ENCODE measurements around the gene NOTCH3. TPM values are rescaled to one million over a fixed set of nuclear protein-coding genes. Genes with fewer than 3 reads are reported as not detected.

The NOTCH3 gene
- total RNA-seq, 1 donor from 2014 or later, result 559 TPM

- Mint-ChIP-seq H3K27ac (ENCODE audit: unreplicated experiment) (peak overlapping the region; percentile 45), H3K36me3 (ENCODE audit: low read depth) (peaks cover 26% of the 10 kb centered on the region)
Measured at GRCh38 chr19:15178629-15179308, 22.0 kb downstream of the NOTCH3 start.

GRCh38 chr19:15177269-15178116, 23.3 kb downstream of the NOTCH3 start:
- peak overlapping the region; percentile 58 for H3K27ac Mint-ChIP-seq (ENCODE audit: unreplicated experiment)
- peaks cover 5% of the 10 kb centered on the region for H3K4me1 Mint-ChIP-seq (ENCODE audit: low read depth)
- DNase-seq (ENCODE audit: low spot score), result no peak
- no peak overlapping the region for H3K4me3 Mint-ChIP-seq (ENCODE audit: unreplicated experiment)
- H3K27me3 Mint-ChIP-seq (ENCODE audit: low read depth), result no peaks in the 10 kb centered on the region
- H3K9me3 Mint-ChIP-seq (ENCODE audit: low read depth), result no peaks in the 10 kb centered on the region
- TF ChIP-seq CTCF (IDR thresholded peaks at IDR 0.05), result peak; percentile 91
- H3K36me3 Mint-ChIP-seq (ENCODE audit: low read depth), result peaks cover 27% of the 10 kb centered on the region

More at GRCh38 chr19:15178629-15179308, 22.0 kb downstream of the NOTCH3 start:
- TF ChIP-seq CTCF (IDR thresholded peaks at IDR 0.05), result no peak
- H3K4me1 Mint-ChIP-seq (ENCODE audit: low read depth), result peaks cover 5% of the 10 kb centered on the region
- no peak for DNase-seq (ENCODE audit: low spot score)
- H3K9me3 Mint-ChIP-seq (ENCODE audit: low read depth), result no peaks in the 10 kb centered on the region
- no peaks in the 10 kb centered on the region for H3K27me3 Mint-ChIP-seq (ENCODE audit: low read depth)
- H3K4me3 Mint-ChIP-seq (ENCODE audit: unreplicated experiment), result no peak overlapping the region

- Mint-ChIP-seq H3K4me3 (ENCODE audit: unreplicated experiment) (no peak overlapping the region), H3K9me3 (ENCODE audit: low read depth) (no peaks in the 10 kb centered on the region)
- DNase-seq (ENCODE audit: low spot score), result no peak
Measured at GRCh38 chr19:15175609-15176008, 25.2 kb downstream of the NOTCH3 start.

GRCh38 chr19:15173746-15174404, 26.9 kb downstream of the NOTCH3 start:
- Mint-ChIP-seq H3K4me1 (ENCODE audit: low read depth) (peaks cover 5% of the 10 kb centered on the region), H3K9me3 (ENCODE audit: low read depth) (no peaks in the 10 kb centered on the region), H3K36me3 (ENCODE audit: low read depth) (peaks cover 31% of the 10 kb centered on the region), H3K27ac (ENCODE audit: unreplicated experiment) (no peak overlapping the region), H3K4me3 (ENCODE audit: unreplicated experiment) (no peak overlapping the region), H3K27me3 (ENCODE audit: low read depth) (no peaks in the 10 kb centered on the region)
- peak; percentile 37 for TF ChIP-seq CTCF (IDR thresholded peaks at IDR 0.05)
- no peak for DNase-seq (ENCODE audit: low spot score)

More at GRCh38 chr19:15175609-15176008, 25.2 kb downstream of the NOTCH3 start:
- Mint-ChIP-seq H3K36me3 (ENCODE audit: low read depth) (peaks cover 34% of the 10 kb centered on the region), H3K4me1 (ENCODE audit: low read depth) (peaks cover 5% of the 10 kb centered on the region), H3K27ac (ENCODE audit: unreplicated experiment) (peak overlapping the region; percentile 67), H3K27me3 (ENCODE audit: low read depth) (no peaks in the 10 kb centered on the region)
- no peak for TF ChIP-seq CTCF (IDR thresholded peaks at IDR 0.05)

- Mint-ChIP-seq H3K4me1 (ENCODE audit: low read depth) (no peaks in the 10 kb centered on the region), H3K27me3 (ENCODE audit: low read depth) (no peaks in the 10 kb centered on the region), H3K36me3 (ENCODE audit: low read depth) (peaks cover 32% of the 10 kb centered on the region), H3K27ac (ENCODE audit: unreplicated experiment) (no peak overlapping the region), H3K9me3 (ENCODE audit: low read depth) (no peaks in the 10 kb centered on the region), H3K4me3 (ENCODE audit: unreplicated experiment) (no peak overlapping the region)
- TF ChIP-seq CTCF (IDR thresholded peaks at IDR 0.05), result no peak
- DNase-seq (ENCODE audit: low spot score), result no peak
Measured at GRCh38 chr19:15170345-15170744, 30.4 kb downstream of the NOTCH3 start.

All from chondrocyte (in vitro differentiated cells).